Sigmoid colon (tissue), 7 donors: ENCODE results near the gene KCNJ3. TPM values are rescaled to one million over a fixed set of nuclear protein-coding genes. Genes with fewer than 3 reads are reported as not detected.

Experiments
- DNase-seq: peaks from one replicate; pipeline ENCODE4 v3.0.0-alpha.2; 2019
- H3K27ac ChIP-seq, 4 donors: fragments of 200-600 bp; sonication (generic); one replicate each; pipeline ENCODE4 v1.5.1; 2016 to 2019; ENCODE audit warnings: mild to moderate bottlenecking in 1 of 4
- H3K27me3 ChIP-seq, 3 donors: fragments of 200-600 bp; sonication (generic); one replicate each; pipeline ENCODE4 v1.5.1; 2019; ENCODE audit warnings: mild to moderate bottlenecking in 1 of 3
- H3K36me3 ChIP-seq, 4 donors: fragments of 200-600 bp; sonication (generic); one replicate each; pipeline ENCODE4 v1.5.1; 2016 to 2019
- H3K4me1 ChIP-seq, 4 donors: fragments of 200-600 bp; sonication (generic); one replicate each; pipeline ENCODE4 v1.5.1; 2017 to 2019
- H3K4me3 ChIP-seq, 4 donors: fragments of 200-600 bp; sonication (generic); one replicate each; pipeline ENCODE4 v1.5.1; 2017 to 2019; ENCODE audit warnings: mild to moderate bottlenecking in 2 of 4, moderate library complexity in 1 of 4
- H3K9me3 ChIP-seq, 4 donors: fragments of 200-600 bp in 3 of 4; sonication (generic) in 3 of 4; one replicate each; pipeline versions ENCODE4 v1.5.1 to v1.6.1; 2013 to 2019
- CTCF ChIP-seq, 4 experiments: fragments of 450-650 bp in 3 of 4; fragments of 200-600 bp in 1 of 4; IDR thresholded peaks; one replicate each; pipeline ENCODE4 v1.5.1; 2016 to 2019; ENCODE audit warnings: antibody characterized with exemption in 4 of 4, mild to moderate bottlenecking in 3 of 4, moderate library complexity in 2 of 4
- EP300 ChIP-seq, 4 donors: sonication (generic); formaldehyde crosslinking; IDR thresholded peaks; one replicate each; pipeline ENCODE4 v1.6.1; 2017; ENCODE audit warnings: antibody characterized with exemption in 4 of 4
- POLR2A ChIP-seq, 2 donors: fragments of 450-650 bp; IDR thresholded peaks; one replicate each; pipeline ENCODE4 v1.6.1; 2016; ENCODE audit warnings: antibody characterized with exemption in 2 of 2, mild to moderate bottlenecking in 2 of 2, moderate library complexity in 2 of 2
- POLR2AphosphoS5 ChIP-seq, 4 donors: sonication (generic); formaldehyde crosslinking; IDR thresholded peaks; one replicate each; pipeline ENCODE4 v1.6.1; 2017; ENCODE audit warnings: antibody characterized with exemption in 4 of 4
- WGBS, 2 donors: extraction: QIAGEN DNeasy Blood & Tissue Kit; methylation state at CpG; one replicate each; pipeline ENCODE4 v1.1.7; 2013; 5-methylcytosine and 5-hydroxymethylcytosine counted together
- intact Hi-C: fragments of 100-400 bp; cut with DNase I; formaldehyde crosslinking; loops from one replicate; pipeline ENCODE4 v1.15.1; 2023
- polyA plus RNA-seq, 3 donors: library from polyadenylated mRNA; stranded (reverse); fragments of 200-250 nt; gene quantifications; one replicate each; pipeline ENCODE4 v1.2.3, GENCODE V29; 2013
- total RNA-seq, 4 donors: library from RNA; depleted of rRNA; stranded (reverse); fragments of >200 nt; gene quantifications; one replicate each; pipeline ENCODE4 v1.1.0, GENCODE V29; 2016
- donor health status: healthy with polysubstance abuse.
- donor health status: Bipolar disorder and iron deficiency.
- donor health status: healthy.

Gene KCNJ3
- total and polyA plus RNA-seq, 7 donors: under 0.01 to 0.60 (median 0.16) TPM

DNA sequence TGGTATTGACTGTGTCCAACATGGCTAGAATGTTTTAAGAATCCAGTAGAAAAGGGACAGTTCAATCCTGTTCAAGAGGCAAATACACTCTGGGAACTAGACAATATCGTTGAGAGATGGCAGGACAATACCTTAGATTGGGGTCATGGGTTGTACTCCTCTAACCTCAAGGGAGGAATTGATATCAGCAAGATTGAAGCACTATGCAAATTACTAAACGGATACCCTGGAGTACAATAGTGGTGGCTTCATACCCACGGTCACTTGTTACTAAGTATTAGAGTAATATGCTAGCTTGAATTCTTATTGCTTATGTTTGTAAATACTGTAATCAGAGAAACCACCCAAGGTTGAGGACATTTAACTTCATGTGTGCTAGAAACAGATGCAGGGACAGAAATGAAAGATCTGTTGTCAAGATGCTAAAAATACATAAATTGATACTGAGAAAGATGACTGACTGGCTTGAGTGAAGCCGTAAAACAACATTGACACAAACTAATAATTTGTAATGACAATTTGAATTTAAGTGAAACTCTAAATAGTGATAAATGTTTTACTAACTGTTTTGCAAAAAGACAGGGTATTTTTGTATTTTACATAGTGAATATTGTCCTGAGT lies 73.3 kb downstream of the KCNJ3 start:
- 88 to 91% methylated on average over 4 of the region's 4 CpGs for WGBS, 2 donors
- H3K4me3 ChIP-seq: no peak overlapping the region

GRCh38 chr2:154776825-154777224 lies 78.3 kb downstream of the KCNJ3 start:
- no peaks in the 10 kb centered on the region for H3K36me3 ChIP-seq
- no peak overlapping the region for H3K27ac ChIP-seq
- H3K9me3 ChIP-seq: no peaks in the 10 kb centered on the region
- TF ChIP-seq POLR2A (IDR thresholded peaks at IDR 0.05) (no peak), CTCF (IDR thresholded peaks at IDR 0.05) (no peak), EP300 (IDR thresholded peaks at IDR 0.05) (no peak), POLR2AphosphoS5 (IDR thresholded peaks at IDR 0.05) (no peak)
- intact Hi-C loops: no loop called here
- H3K4me3 ChIP-seq: no peak overlapping the region
- no peaks in the 10 kb centered on the region for H3K27me3 ChIP-seq
- 86 to 92% methylated on average over 4 of the region's 4 CpGs for WGBS, 2 donors
- DNase-seq: no peak
- H3K4me1 ChIP-seq: no peaks in the 10 kb centered on the region

More for the DNA sequence above, 73.3 kb downstream of the KCNJ3 start:
- intact Hi-C loops: no loop called here
- Histone ChIP-seq H3K4me1 (no peaks in the 10 kb centered on the region), H3K27me3 (no peaks in the 10 kb centered on the region), H3K36me3 (no peaks in the 10 kb centered on the region), H3K9me3 (no peaks in the 10 kb centered on the region), H3K27ac (no peak overlapping the region)
- no peak for TF ChIP-seq POLR2A (IDR thresholded peaks at IDR 0.05)
- TF ChIP-seq CTCF (IDR thresholded peaks at IDR 0.05): no peak
- TF ChIP-seq POLR2AphosphoS5 (IDR thresholded peaks at IDR 0.05): no peak
- no peak for TF ChIP-seq EP300 (IDR thresholded peaks at IDR 0.05)
- DNase-seq: no peak

- TF ChIP-seq EP300 (IDR thresholded peaks at IDR 0.05) (no peak), CTCF (IDR thresholded peaks at IDR 0.05) (no peak), POLR2AphosphoS5 (IDR thresholded peaks at IDR 0.05) (no peak), POLR2A (IDR thresholded peaks at IDR 0.05) (no peak)
- Histone ChIP-seq H3K4me1 (no peaks in the 10 kb centered on the region), H3K27ac (no peak overlapping the region), H3K4me3 (no peak overlapping the region), H3K27me3 (no peaks in the 10 kb centered on the region), H3K9me3 (no peaks in the 10 kb centered on the region), H3K36me3 (no peaks in the 10 kb centered on the region)
- intact Hi-C loops: no loop called here
- WGBS, 2 donors: 57 to 63% methylated on average over 1 of the region's 1 CpG
- no peak for DNase-seq
Observed at GRCh38 chr2:154794406-154794805, 95.9 kb downstream of the KCNJ3 start.

GRCh38 chr2:154795651-154796050 lies 97.2 kb downstream of the KCNJ3 start:
- intact Hi-C loops: no loop called here
- DNase-seq: no peak
- H3K27me3 ChIP-seq: no peaks in the 10 kb centered on the region
- TF ChIP-seq POLR2AphosphoS5 (IDR thresholded peaks at IDR 0.05) (no peak), POLR2A (IDR thresholded peaks at IDR 0.05) (no peak), CTCF (IDR thresholded peaks at IDR 0.05) (no peak), EP300 (IDR thresholded peaks at IDR 0.05) (no peak)
- H3K4me3 ChIP-seq: no peak overlapping the region
- no peaks in the 10 kb centered on the region for H3K9me3 ChIP-seq
- H3K27ac ChIP-seq: no peak overlapping the region
- WGBS, 2 donors: 80 to 92% methylated on average over 3 of the region's 3 CpGs
- H3K4me1 ChIP-seq: no peaks in the 10 kb centered on the region
- H3K36me3 ChIP-seq: no peaks in the 10 kb centered on the region

GRCh38 chr2:154804451-154804850 lies 106.0 kb downstream of the KCNJ3 start:
- Histone ChIP-seq H3K4me1 (no peaks in the 10 kb centered on the region), H3K36me3 (no peaks in the 10 kb centered on the region)
- intact Hi-C loops: no loop called here

More at GRCh38 chr2:154804451-154804850, 106.0 kb downstream of the KCNJ3 start:
- DNase-seq: no peak
- TF ChIP-seq POLR2AphosphoS5 (IDR thresholded peaks at IDR 0.05) (no peak), POLR2A (IDR thresholded peaks at IDR 0.05) (no peak), CTCF (IDR thresholded peaks at IDR 0.05) (no peak), EP300 (IDR thresholded peaks at IDR 0.05) (no peak)
- no peak overlapping the region for H3K27ac ChIP-seq
- no peaks in the 10 kb centered on the region for H3K27me3 ChIP-seq
- H3K9me3 ChIP-seq: no peaks in the 10 kb centered on the region
- H3K4me3 ChIP-seq: no peak overlapping the region
